Measurements from ENCODE around the gene VRK3. TPM values are rescaled to one million over a fixed set of nuclear protein-coding genes. Genes with fewer than 3 reads are reported as not detected.

Gene VRK3
- total RNA-seq, 3 donors from 2014 or later, result 40.5 to 45.8 (median 40.5) TPM

DNA sequence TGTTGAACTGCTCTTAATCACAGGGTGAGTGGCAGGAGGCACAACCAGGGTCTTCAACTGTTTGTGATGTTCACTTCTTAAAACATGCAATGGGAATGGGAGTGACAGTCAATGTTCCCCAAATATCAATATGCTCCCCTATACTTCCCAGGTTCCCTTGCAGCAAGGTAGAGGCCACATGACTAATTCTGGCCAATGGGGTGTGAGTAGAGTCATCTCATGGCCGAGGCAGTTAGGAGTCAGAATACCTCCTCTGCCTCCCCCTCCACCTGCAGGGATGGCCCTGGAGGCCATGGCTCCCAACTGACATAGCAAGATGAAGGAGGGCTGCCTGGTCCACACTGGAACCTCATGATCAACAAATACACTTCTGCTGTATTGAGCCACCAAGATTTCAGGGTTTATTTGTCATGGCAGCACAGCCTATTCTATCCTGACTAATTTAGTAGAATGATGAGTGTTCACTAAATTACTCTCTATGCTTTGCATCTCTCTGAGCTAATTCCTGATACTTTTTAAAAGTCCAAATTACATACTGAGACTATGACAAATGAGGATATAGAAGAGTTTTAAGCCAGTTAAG is 8.9 kb downstream of the VRK3 start:
- Mint-ChIP-seq H3K36me3 (ENCODE audit: insufficient read depth) (peaks cover 40% of the 10 kb centered on the region), H3K27me3 (ENCODE audit: low read depth) (no peaks in the 10 kb centered on the region), H3K4me1 (ENCODE audit: low read depth) (peaks cover 4% of the 10 kb centered on the region), H3K4me3 (no peak overlapping the region), H3K9me3 (no peaks in the 10 kb centered on the region)
- ATAC-seq (no peak), DNase-seq (no peak)

DNA sequence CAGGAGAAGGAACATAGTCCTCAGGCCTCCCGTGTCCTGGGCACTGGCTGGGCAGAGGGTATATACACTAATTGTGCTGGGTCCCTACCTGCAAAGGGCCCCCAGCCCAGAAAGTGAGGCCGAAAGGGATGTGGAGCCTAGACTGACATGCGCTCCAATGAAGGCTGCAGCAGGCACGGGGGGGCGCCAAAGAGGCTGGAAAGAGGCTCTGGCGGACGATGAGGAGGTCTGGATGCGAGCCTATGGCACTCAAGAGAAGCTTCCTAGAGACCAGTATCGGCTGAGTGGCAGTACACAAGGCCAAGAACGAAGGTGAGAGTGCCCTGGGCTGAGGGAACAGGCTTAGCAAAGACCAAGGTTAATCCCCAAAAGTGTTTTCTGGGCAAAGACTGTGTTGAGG is 16.6 kb downstream of the VRK3 start:
- DNase-seq (no peak), ATAC-seq (no peak)
- Mint-ChIP-seq H3K36me3 (ENCODE audit: insufficient read depth) (peaks cover 41% of the 10 kb centered on the region), H3K9me3 (no peaks in the 10 kb centered on the region), H3K4me3 (no peak overlapping the region), H3K4me1 (ENCODE audit: low read depth) (peaks cover 17% of the 10 kb centered on the region), H3K27me3 (ENCODE audit: low read depth) (no peaks in the 10 kb centered on the region)

DNA sequence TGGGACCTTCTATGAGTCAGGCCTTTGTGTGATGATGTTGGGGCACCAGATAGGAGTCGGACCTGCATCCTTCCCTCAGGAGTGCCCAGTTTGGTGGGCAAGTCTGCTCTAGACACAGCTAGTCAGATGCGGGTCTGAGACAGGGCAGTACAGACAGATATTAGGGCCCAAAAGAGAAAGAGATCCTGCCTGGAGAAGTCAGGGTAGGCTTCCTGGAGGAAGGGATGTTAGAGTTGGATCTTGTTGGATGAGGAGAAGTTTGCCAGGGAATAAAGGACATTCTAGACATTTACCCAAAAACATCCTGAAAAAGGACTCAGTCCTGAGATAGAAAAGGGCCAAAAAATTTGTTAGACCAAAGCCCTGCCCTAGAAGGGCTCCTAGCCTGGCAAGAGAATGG is 17.2 kb downstream of the VRK3 start:
- Mint-ChIP-seq H3K4me3 (no peak overlapping the region), H3K9me3 (no peaks in the 10 kb centered on the region), H3K27me3 (ENCODE audit: low read depth) (no peaks in the 10 kb centered on the region), H3K36me3 (ENCODE audit: insufficient read depth) (peaks cover 37% of the 10 kb centered on the region), H3K4me1 (ENCODE audit: low read depth) (peaks cover 21% of the 10 kb centered on the region)
- ATAC-seq, result no peak
- DNase-seq, result no peak

DNA sequence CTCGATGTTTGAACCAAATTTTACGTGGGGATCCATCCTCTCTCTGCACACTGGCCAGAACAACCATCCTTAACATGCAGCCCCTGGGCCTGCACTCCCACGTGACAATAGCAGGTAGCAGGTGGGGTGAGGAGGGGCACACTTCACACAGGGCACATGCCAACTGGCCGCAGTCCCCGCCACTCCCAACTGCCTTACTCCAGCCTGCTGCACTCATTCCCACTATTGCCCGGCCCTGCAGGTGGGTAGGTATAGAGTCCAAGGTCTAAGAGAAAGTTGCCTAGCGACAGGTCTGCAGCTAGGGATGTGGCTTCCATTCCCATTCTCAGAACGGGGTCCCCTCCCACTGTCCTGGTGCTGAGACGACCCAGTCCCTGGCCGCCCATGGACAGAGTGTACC is 18.0 kb downstream of the VRK3 start:
- Mint-ChIP-seq H3K27me3 (ENCODE audit: low read depth) (no peaks in the 10 kb centered on the region), H3K36me3 (ENCODE audit: insufficient read depth) (peaks cover 37% of the 10 kb centered on the region), H3K9me3 (no peaks in the 10 kb centered on the region), H3K4me1 (ENCODE audit: low read depth) (peaks cover 22% of the 10 kb centered on the region), H3K4me3 (no peak overlapping the region)
- DNase-seq (no peak), ATAC-seq (no peak)

DNA sequence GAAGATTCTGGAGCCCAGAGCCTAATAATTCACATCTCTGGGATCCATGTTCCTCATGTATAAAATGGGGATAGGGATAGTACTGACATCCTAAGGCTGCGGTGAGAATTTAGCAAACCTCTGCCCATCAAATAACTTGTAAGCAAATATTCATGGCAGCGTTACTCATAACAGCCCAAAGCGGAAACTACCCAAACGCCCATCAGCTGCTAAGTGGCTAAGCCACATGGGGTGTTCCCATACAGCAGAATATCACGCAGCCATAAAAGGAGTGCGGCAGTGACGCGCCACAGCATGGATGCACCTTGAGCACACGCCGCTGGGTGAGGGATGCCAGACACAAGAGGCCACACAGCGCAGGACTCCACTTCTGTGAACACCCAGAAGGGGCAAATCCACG is 19.7 kb downstream of the VRK3 start:
- DNase-seq (no peak), ATAC-seq (peak in 1 of 2 donors; percentile 45)
- Mint-ChIP-seq H3K36me3 (ENCODE audit: insufficient read depth) (peaks cover 46% of the 10 kb centered on the region), H3K27me3 (ENCODE audit: low read depth) (no peaks in the 10 kb centered on the region), H3K4me1 (ENCODE audit: low read depth) (peaks cover 22% of the 10 kb centered on the region), H3K9me3 (no peaks in the 10 kb centered on the region), H3K4me3 (no peak overlapping the region)

DNA sequence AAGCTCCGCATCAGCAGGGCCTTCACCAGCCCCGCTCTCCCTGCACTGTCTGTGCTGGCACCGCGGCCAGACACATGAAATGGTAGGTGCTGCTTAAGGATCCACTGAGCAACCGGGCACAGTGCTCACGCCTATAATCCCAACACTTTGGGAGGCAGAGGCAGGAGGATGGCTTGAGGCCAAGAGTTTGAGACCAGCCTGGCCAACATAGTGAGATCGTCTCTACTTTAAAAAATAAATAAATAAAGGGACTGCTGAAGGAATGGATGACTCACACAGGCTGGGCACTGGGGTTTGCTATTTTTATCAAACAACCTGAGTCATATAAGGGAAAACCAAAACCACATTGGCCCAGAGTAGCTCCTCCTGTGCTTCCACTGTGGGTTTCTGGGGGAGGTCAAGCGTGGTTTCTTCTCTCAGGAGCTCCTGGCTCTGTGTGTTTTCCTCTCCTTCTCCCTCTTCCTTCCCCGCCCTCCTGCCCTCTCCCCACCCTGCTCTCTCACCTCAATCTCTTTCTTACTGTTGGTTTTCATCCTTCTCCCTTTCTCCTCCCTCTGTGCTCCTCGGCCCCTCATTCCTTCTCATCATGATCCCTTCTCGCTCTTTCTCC is 21.3 kb downstream of the VRK3 start:
- H3K4me3 Mint-ChIP-seq, result peak overlapping the region; percentile 12
- DNase-seq (no peak), ATAC-seq (peak; percentile 69 to 71)
- no peaks in the 10 kb centered on the region for H3K9me3 Mint-ChIP-seq
- H3K27me3 Mint-ChIP-seq (ENCODE audit: low read depth), result no peaks in the 10 kb centered on the region
- H3K4me1 Mint-ChIP-seq (ENCODE audit: low read depth), result peaks cover 22% of the 10 kb centered on the region
- H3K36me3 Mint-ChIP-seq (ENCODE audit: insufficient read depth), result peaks cover 47% of the 10 kb centered on the region

DNA sequence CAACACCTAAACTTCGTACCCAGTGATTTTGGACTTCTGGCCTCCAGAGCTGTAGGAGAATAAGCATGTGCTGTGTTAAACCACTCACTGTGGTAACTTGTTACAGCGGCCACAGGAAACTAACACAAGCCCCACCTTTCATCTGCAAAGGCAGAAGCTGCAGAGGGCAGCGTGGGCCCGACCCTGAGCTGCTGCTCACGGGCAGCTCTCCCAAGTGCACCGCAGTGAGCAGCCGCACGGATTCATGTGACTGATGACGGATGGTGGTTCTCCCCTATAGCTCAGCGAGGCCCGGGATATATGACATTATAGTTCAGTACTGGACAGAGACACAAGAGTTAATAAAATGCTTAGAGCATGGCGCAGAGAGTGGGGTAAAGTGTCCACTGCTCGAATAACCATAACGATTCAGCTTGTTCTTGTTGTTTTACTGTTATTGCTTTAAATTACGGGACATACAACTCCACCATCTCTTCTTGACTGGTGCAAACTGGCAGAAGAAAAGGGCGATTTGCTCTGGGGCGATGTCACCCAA is 21.9 kb downstream of the VRK3 start:
- DNase-seq (no peak), ATAC-seq (no peak)
- H3K36me3 Mint-ChIP-seq (ENCODE audit: insufficient read depth), result peaks cover 41% of the 10 kb centered on the region
- peaks cover 22% of the 10 kb centered on the region for H3K4me1 Mint-ChIP-seq (ENCODE audit: low read depth)
- no peak overlapping the region for H3K4me3 Mint-ChIP-seq
- H3K27me3 Mint-ChIP-seq (ENCODE audit: low read depth), result no peaks in the 10 kb centered on the region
- H3K9me3 Mint-ChIP-seq, result no peaks in the 10 kb centered on the region

DNA sequence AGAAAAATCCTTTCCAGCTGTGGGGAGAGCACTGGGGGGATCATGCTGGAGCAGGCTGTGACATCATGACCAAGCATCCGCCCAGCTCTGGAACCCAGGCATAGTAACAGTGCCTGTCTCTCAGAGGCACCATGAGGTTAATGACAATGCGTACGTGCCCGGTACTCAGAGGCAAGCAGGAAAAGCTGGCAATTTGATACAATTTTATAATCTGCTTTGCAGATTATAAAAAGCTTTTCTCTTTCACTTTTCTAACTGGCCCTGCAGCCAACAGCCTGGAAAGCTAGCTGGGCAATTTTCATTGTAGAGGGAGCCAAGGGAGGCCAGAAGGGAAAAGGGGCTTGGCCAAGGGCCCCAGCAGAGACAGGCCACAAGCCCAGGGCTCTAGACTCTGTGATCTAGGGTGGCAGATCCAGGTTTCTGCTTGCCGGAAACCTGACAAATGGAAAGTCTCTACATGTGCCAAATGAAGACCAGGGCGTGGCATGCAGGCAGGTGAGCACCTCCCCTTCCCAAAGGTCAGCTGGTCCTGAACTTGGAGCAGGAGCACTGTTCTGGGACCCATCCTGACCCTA is 22.7 kb downstream of the VRK3 start:
- ATAC-seq (no peak), DNase-seq (no peak)
- Mint-ChIP-seq H3K9me3 (no peaks in the 10 kb centered on the region), H3K4me3 (no peak overlapping the region), H3K27me3 (ENCODE audit: low read depth) (no peaks in the 10 kb centered on the region), H3K4me1 (ENCODE audit: low read depth) (peaks cover 22% of the 10 kb centered on the region), H3K36me3 (ENCODE audit: insufficient read depth) (peaks cover 40% of the 10 kb centered on the region)

DNA sequence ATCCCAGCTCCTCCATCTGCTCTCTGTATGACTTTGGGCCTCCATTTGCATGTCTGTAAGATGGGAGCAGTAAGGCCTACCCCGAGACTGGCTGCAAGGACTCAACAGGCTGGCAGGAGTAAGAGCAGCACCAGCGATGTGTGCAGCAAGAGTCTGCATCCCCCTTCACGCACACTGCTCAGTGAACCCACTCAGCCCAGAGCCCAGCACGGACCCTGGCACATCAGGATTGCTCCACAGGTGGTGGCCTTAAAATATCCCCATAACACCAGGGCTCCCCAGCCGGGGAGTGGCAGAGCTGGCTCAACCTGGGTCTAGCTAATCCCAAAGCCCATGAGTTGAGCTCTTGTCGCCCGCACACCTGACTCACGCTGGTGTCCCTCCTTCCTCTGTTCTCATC is 23.4 kb downstream of the VRK3 start:
- no peak overlapping the region for H3K4me3 Mint-ChIP-seq
- no peak for DNase-seq
- H3K4me1 Mint-ChIP-seq (ENCODE audit: low read depth), result peaks cover 22% of the 10 kb centered on the region
- ATAC-seq, result no peak
- no peaks in the 10 kb centered on the region for H3K9me3 Mint-ChIP-seq
- no peaks in the 10 kb centered on the region for H3K27me3 Mint-ChIP-seq (ENCODE audit: low read depth)
- H3K36me3 Mint-ChIP-seq (ENCODE audit: insufficient read depth), result peaks cover 35% of the 10 kb centered on the region

DNA sequence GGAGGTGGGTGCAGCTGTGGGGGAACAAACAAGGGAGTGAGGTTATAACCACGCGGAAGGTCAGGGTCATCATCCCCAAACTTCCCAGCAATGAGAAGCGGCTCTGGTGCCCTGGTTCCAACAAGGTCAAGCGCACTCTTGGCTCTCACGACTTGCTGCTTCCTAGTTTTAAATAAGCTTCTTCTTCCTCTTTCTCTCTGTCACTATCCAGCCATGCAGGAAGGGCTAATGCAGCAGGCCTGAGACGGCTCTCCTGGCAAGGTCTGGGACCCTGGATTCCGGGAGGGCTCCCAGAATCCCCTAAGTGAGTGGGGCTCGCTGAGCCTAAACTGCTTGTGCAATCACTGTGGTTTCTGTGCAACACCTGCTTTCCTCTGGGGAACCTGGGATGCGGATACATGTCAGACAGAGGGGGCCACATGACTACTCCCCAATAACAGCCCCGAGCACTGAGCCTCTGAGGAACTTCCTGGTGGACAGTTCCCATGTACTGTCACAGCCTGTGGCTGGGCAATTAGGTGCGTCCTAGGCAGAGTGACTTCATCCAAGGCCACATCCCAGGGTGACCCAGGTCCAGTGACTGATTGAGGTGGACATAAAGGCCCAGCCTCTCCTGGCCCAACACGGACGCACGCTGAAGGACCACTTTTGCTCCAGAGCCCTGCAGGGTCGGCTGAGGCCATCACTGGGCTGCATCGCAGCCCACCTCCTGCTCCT is 24.2 kb downstream of the VRK3 start:
- no peaks in the 10 kb centered on the region for H3K9me3 Mint-ChIP-seq
- H3K4me3 Mint-ChIP-seq, result no peak overlapping the region
- no peak for ATAC-seq
- peaks cover 36% of the 10 kb centered on the region for H3K36me3 Mint-ChIP-seq (ENCODE audit: insufficient read depth)
- no peaks in the 10 kb centered on the region for H3K27me3 Mint-ChIP-seq (ENCODE audit: low read depth)
- DNase-seq, result no peak
- peaks cover 22% of the 10 kb centered on the region for H3K4me1 Mint-ChIP-seq (ENCODE audit: low read depth)

DNA sequence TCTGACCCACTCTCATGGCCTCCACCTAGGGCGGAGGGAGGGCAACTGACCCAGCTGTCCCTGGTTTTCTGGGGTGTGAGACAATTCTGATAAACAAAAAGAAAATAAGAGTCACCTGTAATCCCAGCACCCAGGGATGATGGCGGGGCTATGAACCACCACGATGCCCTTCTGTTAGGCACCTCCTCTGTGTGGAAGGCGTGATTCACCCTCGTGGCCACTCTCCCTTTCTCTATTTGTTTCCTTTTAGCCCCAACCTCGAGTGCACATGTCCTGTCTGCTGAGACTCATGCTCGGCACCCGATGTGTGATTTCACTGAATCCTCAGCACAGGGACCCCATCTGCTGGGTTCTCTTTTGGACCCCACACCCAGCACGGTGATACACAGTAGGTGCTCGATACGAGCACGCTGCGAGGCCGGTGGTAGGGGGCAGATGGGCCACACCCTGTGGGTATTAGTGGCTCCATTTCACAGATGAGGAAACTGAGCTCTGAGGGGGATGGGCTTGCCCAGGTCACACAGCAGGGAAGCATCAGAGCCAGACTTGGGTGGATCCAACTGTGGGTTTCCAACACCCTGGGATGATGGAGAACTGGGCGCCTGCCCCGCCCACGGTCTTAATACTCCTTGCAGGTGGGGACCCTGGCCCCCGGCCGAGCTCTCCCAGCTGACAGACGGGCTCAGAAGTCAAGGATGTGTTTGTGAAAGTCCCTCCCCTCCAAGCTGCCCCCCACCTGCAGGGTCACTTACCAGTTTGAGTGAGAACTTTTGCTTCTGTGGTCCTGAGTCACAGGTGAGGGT is 24.9 kb downstream of the VRK3 start:
- Mint-ChIP-seq H3K4me1 (ENCODE audit: low read depth) (peaks cover 20% of the 10 kb centered on the region), H3K27me3 (ENCODE audit: low read depth) (no peaks in the 10 kb centered on the region), H3K4me3 (no peak overlapping the region), H3K9me3 (no peaks in the 10 kb centered on the region), H3K36me3 (ENCODE audit: insufficient read depth) (peaks cover 35% of the 10 kb centered on the region)
- ATAC-seq (no peak), DNase-seq (no peak)

DNA sequence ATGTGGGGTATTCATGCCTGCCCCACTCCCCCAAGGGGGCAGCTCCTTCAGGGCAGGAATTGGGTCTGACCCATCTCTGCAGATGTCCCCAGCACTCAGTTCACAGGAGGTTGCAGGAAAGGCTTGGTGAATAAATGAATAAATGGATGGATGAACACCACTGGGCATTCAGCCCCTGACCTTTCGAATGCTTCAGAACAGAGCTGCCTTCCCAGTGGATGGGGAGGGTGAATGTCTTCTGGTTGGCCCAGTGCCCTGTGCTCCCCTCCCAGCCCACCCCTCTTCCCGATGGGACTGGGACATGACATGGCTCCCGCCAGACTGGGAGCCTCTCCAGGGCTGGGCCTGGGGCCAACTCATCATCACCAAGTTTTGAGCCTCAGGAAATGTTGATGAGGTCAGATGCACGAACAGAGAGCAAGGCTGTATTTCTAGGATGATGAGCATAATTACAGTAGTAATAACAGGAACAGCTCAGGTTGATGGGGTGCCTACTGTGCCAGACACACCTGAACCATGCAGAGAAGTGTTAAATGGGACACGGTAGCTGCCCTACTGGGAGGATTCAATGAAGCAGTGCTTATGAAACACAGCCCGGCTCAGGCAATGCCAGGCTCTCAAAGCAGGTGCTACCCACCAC is 25.7 kb downstream of the VRK3 start:
- no peaks in the 10 kb centered on the region for H3K27me3 Mint-ChIP-seq (ENCODE audit: low read depth)
- ATAC-seq, result no peak

DNA sequence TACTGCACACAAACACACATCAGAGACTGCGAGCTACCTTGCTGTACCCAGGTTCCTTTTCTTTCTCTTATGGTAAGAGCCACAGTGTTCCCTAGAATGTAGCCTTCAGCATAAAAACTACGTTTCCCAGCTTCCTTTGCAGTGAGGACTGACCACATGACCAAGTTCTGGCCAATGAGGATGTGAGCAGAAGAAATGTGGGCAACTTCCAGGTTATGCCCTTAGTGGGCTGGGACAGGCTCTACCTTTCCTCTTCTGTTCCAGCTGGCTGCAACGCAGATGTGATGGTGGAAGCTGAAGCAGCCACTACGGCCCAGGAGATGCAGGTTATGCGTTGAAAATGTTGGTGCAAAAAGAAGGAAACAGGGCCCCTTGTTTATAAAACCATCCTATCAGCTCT is 27.5 kb downstream of the VRK3 start:
- no peak for DNase-seq
- Mint-ChIP-seq H3K9me3 (no peaks in the 10 kb centered on the region), H3K36me3 (ENCODE audit: insufficient read depth) (peaks cover 39% of the 10 kb centered on the region), H3K27me3 (ENCODE audit: low read depth) (no peaks in the 10 kb centered on the region), H3K4me1 (ENCODE audit: low read depth) (no peaks in the 10 kb centered on the region), H3K4me3 (no peak overlapping the region)
- peak; percentile 59 to 65 for ATAC-seq

More for the DNA sequence above, 25.7 kb downstream of the VRK3 start:
- DNase-seq, result no peak
- H3K36me3 Mint-ChIP-seq (ENCODE audit: insufficient read depth), result peaks cover 36% of the 10 kb centered on the region
- no peaks in the 10 kb centered on the region for H3K9me3 Mint-ChIP-seq
- H3K4me3 Mint-ChIP-seq, result no peak overlapping the region
- peaks cover 13% of the 10 kb centered on the region for H3K4me1 Mint-ChIP-seq (ENCODE audit: low read depth)

DNA sequence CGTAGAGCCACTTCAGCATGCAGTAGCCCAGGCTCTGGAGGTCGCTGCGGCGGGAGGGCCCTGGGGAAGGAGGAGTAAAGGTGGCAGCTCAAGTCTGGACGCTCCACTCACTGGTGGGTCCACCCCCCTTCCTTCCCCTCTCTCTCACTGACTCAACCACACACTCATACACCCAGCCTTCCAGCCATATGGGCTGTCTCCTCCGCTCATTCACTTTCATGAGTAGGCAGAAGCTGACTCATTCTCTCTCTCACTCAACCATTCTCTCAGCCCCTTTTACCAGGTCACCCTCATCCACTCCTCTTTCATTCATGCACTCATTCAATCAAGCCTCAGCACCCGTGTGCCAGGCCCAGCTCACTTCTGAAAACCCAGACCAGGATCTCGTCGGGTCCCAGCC is 36.7 kb downstream of the VRK3 start:
- DNase-seq, result no peak
- ATAC-seq, result peak; percentile 78 to 85
- no peaks in the 10 kb centered on the region for H3K27me3 Mint-ChIP-seq (ENCODE audit: low read depth)
- peaks cover 10% of the 10 kb centered on the region for H3K4me1 Mint-ChIP-seq (ENCODE audit: low read depth)
- no peak overlapping the region for H3K4me3 Mint-ChIP-seq
- H3K36me3 Mint-ChIP-seq (ENCODE audit: insufficient read depth), result peaks cover 46% of the 10 kb centered on the region
- no peaks in the 10 kb centered on the region for H3K9me3 Mint-ChIP-seq

Data from activated T-cell treated with anti-CD3 and anti-CD28 coated beads, Interleukin-2, amount 50 U/mL, for 4 hours (primary cell).